ENCODE measurements around the gene YY2.
"Not testable (repeated sequence)": the region's sequence is repeated elsewhere in the genome, so short reads cannot be mapped to it uniquely, and the experiment has no call there.

The YY2 gene

GRCh38 chrX:21874182-21874581 lies 18.4 kb downstream of the YY2 start:
- not testable (repeated sequence) for DNase-seq (ENCODE audit: low read depth in 4 of 4, low spot score in 1 of 4)

GRCh38 chrX:21875013-21875412 lies 19.2 kb downstream of the YY2 start:
- no peak for DNase-seq (ENCODE audit: low read depth in 4 of 4, low spot score in 1 of 4)

GRCh38 chrX:21881881-21882574 lies 26.2 kb downstream of the YY2 start:
- DNase-seq (ENCODE audit: low read depth in 4 of 4, low spot score in 1 of 4): no peak

- DNase-seq (ENCODE audit: low read depth in 4 of 4, low spot score in 1 of 4): no peak
Measured at GRCh38 chrX:21883258-21883657, 27.5 kb downstream of the YY2 start.

GRCh38 chrX:21885568-21885967 lies 29.8 kb downstream of the YY2 start:
- DNase-seq (ENCODE audit: low read depth in 4 of 4, low spot score in 1 of 4): no peak

GRCh38 chrX:21905313-21905712 lies 49.5 kb downstream of the YY2 start:
- DNase-seq (ENCODE audit: low read depth in 4 of 4, low spot score in 1 of 4): no peak

- DNase-seq (ENCODE audit: low read depth in 4 of 4, low spot score in 1 of 4): no peak
Measured at GRCh38 chrX:21905953-21906352, 50.2 kb downstream of the YY2 start.

GRCh38 chrX:21907260-21907659 lies 51.5 kb downstream of the YY2 start:
- no peak for DNase-seq (ENCODE audit: low read depth in 4 of 4, low spot score in 1 of 4)
